OCI-LY1 (cell line): Measurements from ENCODE around the gene OR2F1.

Experiments used
- EZH2 ChIP-seq: fragments of 200-600 bp; sonication (generic), shearing (Covaris generic); IDR thresholded peaks from 2 replicates; pipeline ENCODE4 v1.8.0; 2017; ENCODE audit warnings: borderline replicate concordance, mixed run types, mild to moderate bottlenecking, antibody characterized with exemption, low read length, moderate library complexity, mixed read lengths
- TF ChIP-seq, protein P1 (sequence below): fragments of 200-600 bp; sonication (generic), shearing (Covaris generic); IDR thresholded peaks from 2 replicates; pipeline ENCODE4 v1.5.1; 2017; ENCODE audit warnings: mild to moderate bottlenecking, antibody characterized with exemption, low read length, moderate library complexity, mixed read lengths

DNA sequence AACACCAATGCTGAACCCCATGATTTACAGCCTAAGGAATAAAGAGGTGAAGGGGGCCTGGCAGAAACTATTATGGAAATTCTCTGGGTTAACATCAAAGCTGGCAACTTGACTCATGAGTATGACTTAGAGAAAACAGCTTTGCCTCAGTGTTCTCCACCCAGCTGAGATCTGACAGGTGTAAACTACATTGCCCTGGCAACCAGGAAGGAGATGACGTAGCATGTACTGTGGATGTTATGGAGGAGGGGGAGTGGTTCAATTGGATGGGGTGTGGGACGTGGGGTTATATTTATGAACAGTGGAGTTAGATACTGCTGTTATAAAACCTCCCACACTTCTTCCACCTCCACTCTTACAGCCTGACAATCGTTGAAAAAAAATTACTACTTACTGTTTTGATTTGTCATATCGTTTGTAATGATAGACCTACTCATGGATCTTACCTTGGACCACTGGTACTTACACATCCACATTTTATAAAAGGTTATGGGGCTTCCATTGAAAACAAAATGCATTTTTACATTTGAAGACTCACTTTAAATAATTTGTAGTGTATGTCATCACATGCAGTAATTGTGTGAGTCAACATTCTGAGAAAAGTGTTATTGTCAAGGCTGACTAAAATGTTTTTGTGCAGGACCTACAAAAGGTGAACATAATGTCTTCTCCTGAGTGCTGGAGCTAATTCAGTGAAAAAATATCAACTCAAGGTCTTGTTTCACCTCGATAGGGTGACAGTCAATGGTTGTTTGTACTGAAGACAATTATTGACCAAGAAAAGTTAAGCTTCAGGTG, 6.4 kb downstream of the OR2F1 start:
- TF ChIP-seq, protein P1, sequence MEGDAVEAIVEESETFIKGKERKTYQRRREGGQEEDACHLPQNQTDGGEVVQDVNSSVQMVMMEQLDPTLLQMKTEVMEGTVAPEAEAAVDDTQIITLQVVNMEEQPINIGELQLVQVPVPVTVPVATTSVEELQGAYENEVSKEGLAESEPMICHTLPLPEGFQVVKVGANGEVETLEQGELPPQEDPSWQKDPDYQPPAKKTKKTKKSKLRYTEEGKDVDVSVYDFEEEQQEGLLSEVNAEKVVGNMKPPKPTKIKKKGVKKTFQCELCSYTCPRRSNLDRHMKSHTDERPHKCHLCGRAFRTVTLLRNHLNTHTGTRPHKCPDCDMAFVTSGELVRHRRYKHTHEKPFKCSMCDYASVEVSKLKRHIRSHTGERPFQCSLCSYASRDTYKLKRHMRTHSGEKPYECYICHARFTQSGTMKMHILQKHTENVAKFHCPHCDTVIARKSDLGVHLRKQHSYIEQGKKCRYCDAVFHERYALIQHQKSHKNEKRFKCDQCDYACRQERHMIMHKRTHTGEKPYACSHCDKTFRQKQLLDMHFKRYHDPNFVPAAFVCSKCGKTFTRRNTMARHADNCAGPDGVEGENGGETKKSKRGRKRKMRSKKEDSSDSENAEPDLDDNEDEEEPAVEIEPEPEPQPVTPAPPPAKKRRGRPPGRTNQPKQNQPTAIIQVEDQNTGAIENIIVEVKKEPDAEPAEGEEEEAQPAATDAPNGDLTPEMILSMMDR = no peak
- TF ChIP-seq EZH2 = no peak
